ENCODE measurements around the gene ANKS1B. TPM values are rescaled to one million over a fixed set of nuclear protein-coding genes. Genes with fewer than 3 reads are reported as not detected.

ANKS1B gene
- total and polyA plus RNA-seq, 10 of the 15 experiments (the other 5 are each of a cell fraction or from before 2014, with no cell fraction given): 0.16 to 1.3 (median 0.82) TPM; not detected in 7

- Histone ChIP-seq H3K36me3 (ENCODE audit: control insufficient read depth in 2 of 2, insufficient read depth in 2 of 2, low read length in 1 of 2) (no peaks in the 10 kb centered on the region; a peak in 1 of 4 replicates), H4K20me1 (ENCODE audit: control insufficient read depth, insufficient read depth) (no peaks in the 10 kb centered on the region), H3K27ac (ENCODE audit: control insufficient read depth, insufficient read depth) (no peak overlapping the region), H2AFZ (ENCODE audit: control insufficient read depth, low read depth, low read length) (no peak overlapping the region), H3K79me2 (ENCODE audit: control insufficient read depth, insufficient read depth, low read length) (no peaks in the 10 kb centered on the region), H3K9ac (ENCODE audit: control insufficient read depth, insufficient read depth, low read length) (no peak overlapping the region), H3K4me1 (ENCODE audit: control insufficient read depth, insufficient read depth, low read length) (no peaks in the 10 kb centered on the region), H3K4me2 (ENCODE audit: control insufficient read depth, insufficient read depth) (no peak overlapping the region), H3K9me3 (replicated peaks; ENCODE audit: control insufficient read depth, insufficient read depth, low read length) (no peaks in the 10 kb centered on the region), H3K4me3 (no peak overlapping the region), H3K27me3 (replicated peaks in 1 of 2; ENCODE audit: control insufficient read depth in 2 of 2, insufficient read depth in 2 of 2, low read length in 1 of 2) (no peaks in the 10 kb centered on the region)
- no peak for FAIRE-seq
- TF ChIP-seq DPF2 (IDR thresholded peaks at IDR 0.05) (no peak), ZNF622 (IDR thresholded peaks at IDR 0.05) (no peak), FOXK2 (IDR thresholded peaks at IDR 0.05) (no peak), SIX5 (IDR thresholded peaks at IDR 0.05; ENCODE audit: low read depth, low read length, severe bottlenecking) (no peak), MLLT1 (IDR thresholded peaks at IDR 0.05) (no peak), ATF3 (IDR thresholded peaks at IDR 0.05; ENCODE audit: borderline replicate concordance, extremely low read depth, low read depth, low read length) (no peak), ELK1 (IDR thresholded peaks at IDR 0.05; ENCODE audit: low read depth, low read length) (no peak), REST (IDR thresholded peaks at IDR 0.05; ENCODE audit: low read depth, low read length) (no peak), GATAD2B (conservative IDR thresholded peaks at IDR 0.05; ENCODE audit: low read depth) (no peak), SUPT20H (IDR thresholded peaks at IDR 0.05; ENCODE audit: borderline replicate concordance, control insufficient read depth, low read depth, low read length) (no peak), NR2C2 (IDR thresholded peaks at IDR 0.05; ENCODE audit: borderline replicate concordance, control insufficient read depth, insufficient read length, low read depth) (no peak), IKZF2 (IDR thresholded peaks at IDR 0.05) (no peak), USF1 (IDR thresholded peaks at IDR 0.05; ENCODE audit: borderline replicate concordance, extremely low read length, insufficient read depth, low read depth, low read length) (no peak), TARDBP (IDR thresholded peaks at IDR 0.05; ENCODE audit: borderline replicate concordance) (no peak)
- SMC1A ChIA-PET (ENCODE audit: uncharacterized antibody, unreplicated experiment): no interaction called here
- POLR2A ChIA-PET: no interaction called here
- in situ Hi-C loops (cut with MboI): no loop called here
- no peak for ATAC-seq
- 0% methylated on average over 1 of the region's 1 CpG for WGBS (ENCODE audit: insufficient coverage, insufficient replicate concordance, low lambda C conversion rate, missing lambda C conversion rate)
- no peak for DNase-seq (ENCODE audit: low read depth, low spot score)
- intact Hi-C loops (cut with micrococcal nuclease; ENCODE audit: unreplicated experiment): no loop called here
- RAD21 ChIA-PET (ENCODE audit: unreplicated experiment): no interaction called here
- CTCF ChIA-PET: interaction anchor here (0.6 kb wide), 2 partner anchors 15 to 195 kb away, joined by 3 to 4 read pairs; no protein-coding TSS in a partner anchor
- no TSS peak for BruUV-seq (replicated peaks)
Measured at GRCh38 chr12:99234702-99235101, 750.0 kb downstream of the ANKS1B start.
